ENCODE data around the gene CLK3. TPM values are rescaled to one million over a fixed set of nuclear protein-coding genes. Genes with fewer than 3 reads are reported as not detected.

CLK3 gene
- total and polyA plus RNA-seq, 2 of the 8 experiments (the other 6 are each of a cell fraction or from before 2014, with no cell fraction given): 43.5 to 67.3 TPM

DNA sequence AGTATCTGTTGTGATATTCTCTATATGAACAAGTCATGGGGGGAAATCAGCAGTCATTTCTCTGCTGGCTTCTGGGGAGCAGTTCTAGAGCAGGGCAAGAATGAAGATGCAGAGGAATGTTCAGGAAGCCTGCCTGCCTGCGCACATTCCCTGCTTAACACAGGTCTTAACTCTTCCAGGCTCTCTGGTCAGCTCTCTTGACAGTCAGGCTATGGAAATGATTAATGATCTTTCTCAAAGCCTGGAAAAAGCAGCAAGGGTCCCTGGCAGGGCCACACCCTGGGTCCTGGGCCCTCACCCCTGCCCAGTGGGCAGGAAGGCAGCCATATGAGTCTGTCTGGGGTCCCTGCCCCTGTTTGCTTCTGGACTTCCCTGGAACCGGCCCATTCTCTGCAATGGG lies 31.4 kb upstream of the CLK3 start:
- Histone ChIP-seq H4K8ac (ENCODE audit: extremely low read depth, insufficient read depth, low read length) (no peak overlapping the region), H3K4ac (replicated peaks; ENCODE audit: insufficient read length, low read depth, low read length) (no peak overlapping the region), H3K9me3 (ENCODE audit: insufficient read depth in 2 of 2, low read depth in 1 of 2, low read length in 1 of 2) (no peaks in the 10 kb centered on the region), H3K27ac (ENCODE audit: low read depth, low read length) (no peak overlapping the region), H3K4me1 (replicated peaks in 1 of 4; ENCODE audit: control insufficient read depth in 3 of 4, insufficient read depth in 4 of 4, low read length in 3 of 4) (peaks cover 0 to 6% (median 5%) of the 10 kb centered on the region in 4 experiments; a peak in 3 of 7 replicates), H3K23ac (ENCODE audit: insufficient read length) (no peak overlapping the region), H4K91ac (replicated peaks; ENCODE audit: insufficient read length, low read length) (no peak overlapping the region), H3K79me2 (ENCODE audit: control insufficient read depth in 1 of 2, insufficient read depth in 2 of 2, low read length in 2 of 2) (peaks cover 0 to 8% of the 10 kb centered on the region in 2 experiments; a peak in 1 of 4 replicates), H4K20me1 (replicated peaks in 1 of 2; ENCODE audit: control insufficient read depth in 1 of 2, insufficient read depth in 2 of 2, low read length in 2 of 2) (peaks cover 8 to 20% of the 10 kb centered on the region in 2 experiments), H2BK20ac (ENCODE audit: low read length) (no peak overlapping the region), H2BK5ac (ENCODE audit: low read depth, low read length) (no peak overlapping the region), H3K4me2 (ENCODE audit: insufficient read depth in 1 of 2, low read depth in 2 of 2, low read length in 2 of 2) (no peak overlapping the region), H3K18ac (ENCODE audit: extremely low read depth, low read length) (no peak overlapping the region), H2AFZ (ENCODE audit: low read length) (no peak overlapping the region), H2BK12ac (ENCODE audit: low read depth, low read length) (no peak overlapping the region), H2BK120ac (replicated peaks; ENCODE audit: low read depth, low read length) (no peak overlapping the region), H3K23me2 (ENCODE audit: low read depth, low read length) (no peaks in the 10 kb centered on the region), H2BK15ac (ENCODE audit: low read length) (no peak overlapping the region), H3K79me1 (ENCODE audit: low read depth, low read length) (0 out of 2 replicates have a peak, but pooled peaks cover 10% of the 10 kb centered on the region), H3K4me3 (ENCODE audit: extremely low read depth in 1 of 4, insufficient read depth in 2 of 4, low read depth in 3 of 4, low read length in 4 of 4) (no peak overlapping the region), H3K14ac (ENCODE audit: insufficient read length) (no peak overlapping the region), H3K9ac (replicated peaks in 1 of 4; ENCODE audit: extremely low read depth in 1 of 4, low read depth in 3 of 4, low read length in 3 of 4) (no peak overlapping the region), H3K56ac (replicated peaks; ENCODE audit: insufficient read length, low read depth, low read length) (no peak overlapping the region), H2AK5ac (ENCODE audit: low read depth, low read length) (no peak overlapping the region), H4K5ac (ENCODE audit: insufficient read length, low read depth, low read length) (no peak overlapping the region), H3K27me3 (replicated peaks in 1 of 4; ENCODE audit: control insufficient read depth in 3 of 4, extremely low read depth in 1 of 4, insufficient read depth in 3 of 4, low read length in 3 of 4) (no peaks in the 10 kb centered on the region), H3K36me3 (ENCODE audit: control insufficient read depth in 2 of 4, insufficient read depth in 4 of 4, low read length in 3 of 4) (peaks cover 9 to 36% (median 17%) of the 10 kb centered on the region in 4 experiments)
- FAIRE-seq (no peak), DNase-seq (ENCODE audit: low read depth in 1 of 2, low spot score in 2 of 2) (no peak)
- 100% methylated on average over 1 of the region's 2 CpGs; no CpG with 5 or more reads in 1 of the 2 experiments for WGBS, 2 experiments (ENCODE audit: extremely low coverage in 1 of 2, insufficient coverage in 1 of 2, insufficient read length in 1 of 2, insufficient replicate concordance in 2 of 2, low coverage in 1 of 2, low lambda C conversion rate in 2 of 2, missing lambda C conversion rate in 1 of 2)
- ChIA-PET CTCF (ENCODE audit: partially characterized antibody) (interaction anchor here (0.6 to 1.8 kb wide), 3 partner anchors 9 to 47 kb away, joined by 3 to 5 read pairs (median 3); no protein-coding TSS in a partner anchor), POLR2A (ENCODE audit: partially characterized antibody) (interaction anchor here (0.7 to 2.6 kb wide), 3 partner anchors 14 to 37 kb away, joined by 3 to 12 read pairs (median 4); no protein-coding TSS in a partner anchor)
- TF ChIP-seq, protein P1, sequence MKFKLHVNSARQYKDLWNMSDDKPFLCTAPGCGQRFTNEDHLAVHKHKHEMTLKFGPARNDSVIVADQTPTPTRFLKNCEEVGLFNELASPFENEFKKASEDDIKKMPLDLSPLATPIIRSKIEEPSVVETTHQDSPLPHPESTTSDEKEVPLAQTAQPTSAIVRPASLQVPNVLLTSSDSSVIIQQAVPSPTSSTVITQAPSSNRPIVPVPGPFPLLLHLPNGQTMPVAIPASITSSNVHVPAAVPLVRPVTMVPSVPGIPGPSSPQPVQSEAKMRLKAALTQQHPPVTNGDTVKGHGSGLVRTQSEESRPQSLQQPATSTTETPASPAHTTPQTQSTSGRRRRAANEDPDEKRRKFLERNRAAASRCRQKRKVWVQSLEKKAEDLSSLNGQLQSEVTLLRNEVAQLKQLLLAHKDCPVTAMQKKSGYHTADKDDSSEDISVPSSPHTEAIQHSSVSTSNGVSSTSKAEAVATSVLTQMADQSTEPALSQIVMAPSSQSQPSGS (IDR thresholded peaks at IDR 0.05; ENCODE audit: low read length): no peak
- TF ChIP-seq TBP (IDR thresholded peaks at IDR 0.05; ENCODE audit: low read depth, low read length) (no peak), RBBP5 (IDR thresholded peaks at IDR 0.05; ENCODE audit: borderline replicate concordance, low read depth, low read length) (no peak), EZH2 (IDR thresholded peaks at IDR 0.05; ENCODE audit: low read depth, low read length, severe bottlenecking) (no peak), KDM1A (IDR thresholded peaks at IDR 0.05; ENCODE audit: borderline replicate concordance, low read length) (no peak), RNF2 (IDR thresholded peaks at IDR 0.05; ENCODE audit: borderline replicate concordance, low read depth, low read length, missing control alignments, poor library complexity, severe bottlenecking) (no peak), POLR2AphosphoS5 (IDR thresholded peaks at IDR 0.05; ENCODE audit: low read depth, low read length) (no peak), CHD2 (IDR thresholded peaks at IDR 0.05; ENCODE audit: low read length) (no peak), BRCA1 (IDR thresholded peaks at IDR 0.05; ENCODE audit: low read depth, low read length) (no peak), POU5F1 (IDR thresholded peaks at IDR 0.05; ENCODE audit: low read depth, low read length) (no peak), SIRT6 (IDR thresholded peaks at IDR 0.05; ENCODE audit: low read length) (no peak), BACH1 (IDR thresholded peaks at IDR 0.05; ENCODE audit: low read length) (no peak), SP4 (IDR thresholded peaks at IDR 0.05; ENCODE audit: low read length) (no peak)

Data from H1 (cell line).